C4-2B (cell line): Measurements from ENCODE around the gene MAOA.

Experiments used
- H3K27ac ChIP-seq: fragments of 450-650 bp; 2 replicates; pipeline ENCODE4 v1.5.1; 2017
- ZFX ChIP-seq: fragments of 450-650 bp; IDR thresholded peaks from 2 replicates; pipeline ENCODE4 v1.6.1; 2017
- TF ChIP-seq, protein P1 (sequence below): fragments of 450-650 bp; conservative IDR thresholded peaks from 2 replicates; pipeline ENCODE4 v1.5.1; 2017; ENCODE audit warnings: mild to moderate bottlenecking

MAOA gene

GRCh38 chrX:43631841-43632240 lies 24.3 kb upstream of the MAOA start:
- TF ChIP-seq ZFX, result no peak
- TF ChIP-seq, protein P1, sequence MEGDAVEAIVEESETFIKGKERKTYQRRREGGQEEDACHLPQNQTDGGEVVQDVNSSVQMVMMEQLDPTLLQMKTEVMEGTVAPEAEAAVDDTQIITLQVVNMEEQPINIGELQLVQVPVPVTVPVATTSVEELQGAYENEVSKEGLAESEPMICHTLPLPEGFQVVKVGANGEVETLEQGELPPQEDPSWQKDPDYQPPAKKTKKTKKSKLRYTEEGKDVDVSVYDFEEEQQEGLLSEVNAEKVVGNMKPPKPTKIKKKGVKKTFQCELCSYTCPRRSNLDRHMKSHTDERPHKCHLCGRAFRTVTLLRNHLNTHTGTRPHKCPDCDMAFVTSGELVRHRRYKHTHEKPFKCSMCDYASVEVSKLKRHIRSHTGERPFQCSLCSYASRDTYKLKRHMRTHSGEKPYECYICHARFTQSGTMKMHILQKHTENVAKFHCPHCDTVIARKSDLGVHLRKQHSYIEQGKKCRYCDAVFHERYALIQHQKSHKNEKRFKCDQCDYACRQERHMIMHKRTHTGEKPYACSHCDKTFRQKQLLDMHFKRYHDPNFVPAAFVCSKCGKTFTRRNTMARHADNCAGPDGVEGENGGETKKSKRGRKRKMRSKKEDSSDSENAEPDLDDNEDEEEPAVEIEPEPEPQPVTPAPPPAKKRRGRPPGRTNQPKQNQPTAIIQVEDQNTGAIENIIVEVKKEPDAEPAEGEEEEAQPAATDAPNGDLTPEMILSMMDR, result no peak

DNA sequence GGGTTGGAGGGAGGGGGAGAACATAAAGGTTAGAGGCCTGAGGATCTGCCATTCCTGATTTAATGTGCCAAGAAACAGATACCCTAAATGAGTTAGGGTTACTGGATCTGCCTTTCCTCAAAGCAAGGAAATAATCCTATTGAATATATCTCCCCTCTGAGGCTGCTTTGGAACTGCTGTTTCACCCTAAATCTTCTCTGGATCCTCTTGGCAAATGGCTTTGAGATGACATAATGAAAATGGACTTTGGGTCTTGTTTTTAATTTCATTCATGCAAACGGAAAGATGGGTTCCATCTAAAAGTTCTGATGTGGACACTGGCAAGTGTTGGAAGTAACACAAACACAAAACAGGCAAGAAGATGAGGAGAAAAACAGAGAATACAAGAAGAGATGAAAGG lies 23.0 kb upstream of the MAOA start:
- TF ChIP-seq, protein P1, result no peak
- TF ChIP-seq ZFX, result no peak
- H3K27ac ChIP-seq, result no peak overlapping the region

More at GRCh38 chrX:43631841-43632240, 24.3 kb upstream of the MAOA start:
- no peak overlapping the region for H3K27ac ChIP-seq

DNA sequence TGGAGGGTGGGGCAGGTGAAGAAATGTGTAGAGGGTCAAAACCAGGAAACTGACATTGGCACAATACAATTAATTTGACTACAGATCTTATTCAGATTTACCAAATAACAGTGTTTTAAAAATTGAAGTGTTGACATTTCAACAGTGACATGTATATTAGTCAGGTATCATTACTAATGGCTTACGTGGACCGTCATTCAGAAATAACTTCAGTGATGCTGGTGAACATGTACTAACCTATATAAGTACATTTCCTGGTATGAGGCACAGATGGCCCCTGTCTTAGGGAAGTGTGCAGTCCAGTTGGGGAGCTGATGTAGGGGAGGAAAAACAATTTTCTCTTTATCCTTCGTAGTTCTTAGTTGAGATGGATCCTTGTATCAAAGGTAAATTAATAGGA lies 22.3 kb upstream of the MAOA start:
- TF ChIP-seq, protein P1, result no peak
- no peak for TF ChIP-seq ZFX
- no peak overlapping the region for H3K27ac ChIP-seq

DNA sequence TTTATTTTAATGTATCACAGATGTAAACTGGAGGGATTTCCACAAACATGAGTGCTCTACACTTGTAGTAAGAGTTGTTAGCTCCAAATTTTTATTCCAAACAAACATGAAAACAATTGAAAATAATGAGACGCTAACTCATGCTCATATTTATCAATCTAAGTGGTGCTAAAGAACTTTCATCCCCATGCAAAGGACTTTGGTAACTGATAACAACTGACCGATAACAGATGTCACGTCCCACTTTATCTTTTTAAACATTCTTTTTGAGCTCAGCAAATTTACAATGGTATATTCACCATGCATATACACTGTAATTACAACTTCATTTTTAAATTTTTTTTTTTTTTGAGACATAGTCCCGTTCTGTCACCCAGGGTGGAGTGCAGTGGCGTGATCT lies 15.6 kb upstream of the MAOA start:
- no peak overlapping the region for H3K27ac ChIP-seq
- TF ChIP-seq ZFX, result no peak
- TF ChIP-seq, protein P1, result no peak

DNA sequence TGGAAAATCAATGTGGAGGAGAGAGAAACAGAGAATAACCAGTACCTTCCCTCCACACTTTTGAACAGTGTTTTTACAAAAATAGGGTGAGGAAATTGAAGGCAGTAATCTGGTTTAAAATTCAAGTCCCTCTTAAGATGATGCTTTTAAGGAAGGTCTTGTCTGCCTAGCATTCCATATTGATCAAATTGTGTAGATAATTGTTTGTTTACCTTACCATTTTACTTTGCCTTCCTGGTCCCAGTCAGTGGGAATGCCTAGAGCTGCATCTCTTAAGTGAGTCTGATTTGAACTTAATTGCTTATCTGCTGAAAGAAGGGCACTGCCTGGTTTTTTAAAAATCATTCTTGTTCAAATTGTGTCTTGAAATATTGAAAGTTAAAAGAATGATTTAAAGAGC lies 14.4 kb upstream of the MAOA start:
- TF ChIP-seq, protein P1, result no peak
- TF ChIP-seq ZFX, result no peak
- H3K27ac ChIP-seq, result no peak overlapping the region

DNA sequence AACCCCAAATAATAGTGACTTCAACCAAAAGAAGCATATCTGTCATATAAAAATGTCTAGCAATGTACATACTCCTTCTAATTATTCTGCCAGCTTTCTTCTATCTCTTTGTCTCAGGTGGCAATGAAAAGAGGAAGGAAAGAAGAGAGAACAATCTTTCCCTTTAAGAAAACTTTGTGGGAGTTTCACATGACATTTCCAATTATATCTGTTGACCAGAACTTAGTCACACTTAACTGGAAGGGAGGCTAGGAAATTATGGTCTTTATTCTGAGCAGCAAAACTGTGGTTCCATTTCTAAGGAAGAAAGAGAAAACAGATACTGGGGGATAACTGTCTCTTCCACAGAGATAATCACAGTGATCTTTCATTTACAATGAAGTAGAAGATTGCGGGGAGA lies 12.9 kb upstream of the MAOA start:
- H3K27ac ChIP-seq, result no peak overlapping the region
- no peak for TF ChIP-seq ZFX
- TF ChIP-seq, protein P1, result no peak

DNA sequence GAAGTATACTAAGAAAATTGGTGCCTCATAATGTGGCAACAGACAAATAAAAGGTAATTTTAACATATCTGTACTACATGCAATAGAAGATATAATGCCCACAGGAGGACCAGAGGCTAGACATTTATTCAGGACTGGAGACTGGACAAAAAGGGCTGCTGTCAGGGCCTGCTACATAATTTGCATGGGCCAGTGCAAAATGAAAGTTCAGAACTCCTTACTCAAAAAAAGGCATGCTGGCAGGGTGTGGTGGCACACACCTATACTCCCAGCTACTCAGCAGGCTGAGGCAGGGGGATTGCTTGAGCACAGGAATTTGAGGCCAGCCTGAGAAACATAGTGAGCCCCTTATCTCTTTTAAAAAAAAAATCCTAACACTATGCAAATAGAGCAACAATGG lies 12.4 kb upstream of the MAOA start:
- no peak overlapping the region for H3K27ac ChIP-seq
- no peak for TF ChIP-seq ZFX
- TF ChIP-seq, protein P1, result no peak
